ENCODE results near the gene SLC22A5.
A peak's percentile ranks its signal among the peaks of the same experiment; 100 is the strongest.
"Not testable (repeated sequence)": the region's sequence is repeated elsewhere in the genome, so short reads cannot be mapped to it uniquely, and the experiment has no call there.

SLC22A5 gene

DNA sequence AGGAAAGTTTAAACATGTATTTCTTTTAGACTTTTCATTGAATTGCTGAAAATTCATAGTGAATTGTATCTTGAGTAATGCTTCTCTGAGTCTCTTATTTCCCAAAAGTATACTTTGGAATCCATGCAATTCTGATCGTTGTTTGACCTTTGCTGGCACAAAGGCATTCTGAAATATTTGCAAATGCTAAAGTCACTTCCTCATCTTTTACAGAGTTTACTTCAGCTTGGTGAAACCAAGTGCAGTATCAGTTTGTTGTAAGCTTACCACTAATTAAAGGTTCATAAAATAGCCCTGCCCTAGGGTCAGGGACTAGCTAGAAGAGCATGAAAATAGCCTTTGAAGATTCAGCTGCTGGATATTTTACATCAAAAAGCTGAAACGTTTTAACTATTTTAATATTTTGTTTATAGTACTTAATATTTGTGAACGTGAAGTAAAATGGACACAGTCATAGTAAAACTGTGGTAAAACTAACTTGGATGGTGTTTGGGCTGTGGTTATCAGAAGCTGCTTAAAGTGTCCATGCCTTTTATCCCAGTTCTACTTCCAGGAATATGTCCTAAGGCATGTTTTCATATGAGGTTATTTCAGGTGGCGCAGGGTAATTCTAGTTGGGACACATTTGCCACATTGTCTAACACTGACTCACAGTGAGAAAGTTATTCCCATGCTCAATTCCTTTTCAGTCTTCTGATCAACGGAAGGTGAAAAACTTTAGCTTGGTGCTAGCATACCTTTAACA is 45.3 kb downstream of the SLC22A5 start:
- DNase-seq (ENCODE audit: low read depth), result no peak

DNA sequence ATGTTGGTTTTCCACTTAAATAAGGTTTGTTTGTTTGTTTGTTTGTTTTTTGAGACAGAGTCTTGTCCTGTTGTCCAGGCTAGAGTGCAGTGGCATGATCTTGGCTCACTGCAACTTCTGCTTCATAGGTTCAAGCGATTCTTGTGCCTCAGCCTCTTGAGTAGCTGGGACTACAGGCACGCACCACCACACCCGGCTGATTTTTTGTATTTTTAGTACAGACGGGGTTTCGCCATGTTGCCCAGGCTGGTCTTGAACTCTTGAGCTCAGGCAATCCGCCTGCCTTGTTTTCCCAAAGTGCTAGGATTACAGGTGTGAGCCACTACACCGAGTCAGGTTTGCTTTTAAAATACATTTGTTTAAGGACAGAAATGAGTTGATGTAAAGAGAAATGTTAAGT is 46.0 kb downstream of the SLC22A5 start:
- DNase-seq (ENCODE audit: low read depth), result not testable (repeated sequence)

DNA sequence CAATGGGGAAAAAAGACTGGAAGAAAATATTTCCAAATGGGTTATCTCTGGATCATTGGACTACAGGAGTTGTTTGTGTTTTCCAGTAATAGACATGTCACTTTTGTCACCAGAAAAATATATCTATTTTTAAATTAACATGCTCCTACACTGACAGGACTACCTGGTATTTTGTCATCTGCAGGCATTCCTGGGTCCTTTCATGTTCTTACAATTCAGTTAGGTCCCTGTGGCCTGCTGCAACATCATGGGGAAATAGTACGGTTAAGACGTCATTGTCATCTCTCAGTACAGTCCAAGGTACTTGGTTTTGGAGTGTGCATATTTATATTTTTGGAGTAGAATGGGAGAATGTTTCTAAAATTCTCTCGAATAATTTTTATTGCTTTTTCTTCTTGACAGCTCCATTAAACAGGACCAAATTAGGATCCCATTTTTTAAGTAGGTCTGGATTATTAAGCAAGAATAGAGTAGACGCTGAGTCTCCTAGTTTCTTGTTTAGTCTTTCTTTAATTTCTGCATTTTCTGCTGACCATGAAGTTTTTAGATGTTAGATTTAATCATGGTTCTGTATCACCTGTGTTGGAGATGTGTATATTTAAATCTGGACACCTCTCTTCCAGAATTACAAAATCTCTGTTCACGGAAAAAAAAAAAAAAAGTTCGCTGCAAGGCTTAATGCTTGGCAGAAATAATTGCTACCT is 46.9 kb downstream of the SLC22A5 start:
- no peak for DNase-seq (ENCODE audit: low read depth)

DNA sequence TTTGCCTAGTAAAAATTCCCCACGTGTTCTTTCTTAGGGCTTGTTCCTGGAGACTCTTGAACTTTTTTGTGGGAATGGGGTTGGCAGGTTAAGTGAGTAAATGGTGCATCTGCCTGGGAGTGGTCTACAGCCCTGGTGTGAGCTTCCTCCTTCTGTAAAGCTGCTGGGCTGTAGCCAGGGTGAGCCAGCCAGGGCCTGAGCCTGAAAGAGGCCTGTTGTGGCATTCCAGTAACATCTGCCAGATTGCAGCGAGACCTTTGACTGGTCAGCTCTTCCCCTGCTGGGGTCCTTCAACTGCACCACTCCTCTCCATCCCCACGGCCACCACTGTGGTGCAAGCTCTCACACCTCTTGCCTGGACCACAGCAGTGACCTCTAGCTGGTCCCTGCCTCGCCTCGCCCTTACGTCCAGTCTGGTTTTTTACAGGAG is 47.5 kb downstream of the SLC22A5 start:
- DNase-seq (ENCODE audit: low read depth), result no peak

DNA sequence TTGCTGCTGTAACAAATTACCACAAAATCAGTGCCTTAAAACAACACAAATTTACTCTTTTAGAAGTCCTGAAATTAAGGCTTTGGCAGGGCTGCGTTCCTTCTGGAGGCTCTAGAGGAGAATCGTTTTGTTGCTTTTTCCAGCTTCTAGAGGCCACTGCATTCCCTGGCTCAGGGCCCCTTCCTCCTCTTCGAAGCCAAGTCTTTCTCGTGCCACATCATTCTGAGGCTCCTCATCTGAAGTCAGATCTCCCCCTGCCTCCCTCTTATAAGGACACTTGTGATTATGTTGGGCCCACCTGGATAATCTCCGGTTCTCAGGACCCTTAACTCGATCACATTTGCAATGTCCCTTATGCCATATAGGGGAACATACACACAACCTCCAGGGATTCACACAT is 48.0 kb downstream of the SLC22A5 start:
- no peak for DNase-seq (ENCODE audit: low read depth)

DNA sequence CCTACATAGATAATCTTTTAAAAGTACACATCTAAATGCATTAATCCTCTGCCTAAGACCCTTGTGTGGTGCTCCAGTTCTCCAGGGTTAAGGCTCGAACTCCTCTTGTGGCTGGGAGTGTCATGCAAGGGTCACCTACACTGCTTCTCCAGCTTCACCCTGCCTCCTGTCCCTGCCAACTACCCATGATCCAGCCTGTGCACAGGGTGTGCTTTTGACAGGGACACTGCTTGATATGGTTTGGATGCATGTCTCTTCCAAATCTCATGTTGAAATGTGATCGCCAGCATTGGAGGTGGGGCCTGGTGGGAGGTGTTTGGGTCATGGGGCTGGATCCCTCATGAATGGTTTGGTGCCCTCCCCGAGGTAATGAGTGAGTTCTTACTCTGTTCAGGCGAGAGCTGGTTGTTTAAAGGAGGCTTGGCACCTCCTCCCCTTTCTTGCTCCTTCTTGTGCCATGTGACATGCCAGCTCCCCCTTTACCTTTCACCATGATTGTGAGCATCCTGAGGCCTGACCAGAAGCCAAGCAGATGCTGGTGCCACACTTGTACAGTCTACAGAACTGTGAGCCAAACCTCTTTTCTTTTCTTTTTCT is 48.5 kb downstream of the SLC22A5 start:
- DNase-seq (ENCODE audit: low read depth), result no peak

DNA sequence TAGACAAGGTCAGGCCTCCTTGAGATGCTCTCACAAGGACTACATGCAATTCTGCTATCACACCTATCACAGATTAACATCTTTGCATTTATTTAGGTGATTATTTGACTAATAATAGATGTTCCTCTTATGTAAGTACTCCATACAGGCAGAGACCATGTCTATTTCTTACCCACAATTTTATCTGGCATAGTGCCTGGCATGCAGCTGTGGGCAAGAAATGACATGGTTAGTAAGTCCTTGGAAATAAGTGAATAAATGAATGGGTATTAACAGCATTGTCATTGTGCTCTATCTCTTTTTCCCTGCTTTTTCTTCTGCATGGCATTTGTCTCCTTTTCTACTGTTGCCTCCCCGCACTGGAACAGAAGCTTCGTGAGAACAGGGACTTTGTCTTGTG is 49.4 kb downstream of the SLC22A5 start:
- no peak for DNase-seq (ENCODE audit: low read depth)

DNA sequence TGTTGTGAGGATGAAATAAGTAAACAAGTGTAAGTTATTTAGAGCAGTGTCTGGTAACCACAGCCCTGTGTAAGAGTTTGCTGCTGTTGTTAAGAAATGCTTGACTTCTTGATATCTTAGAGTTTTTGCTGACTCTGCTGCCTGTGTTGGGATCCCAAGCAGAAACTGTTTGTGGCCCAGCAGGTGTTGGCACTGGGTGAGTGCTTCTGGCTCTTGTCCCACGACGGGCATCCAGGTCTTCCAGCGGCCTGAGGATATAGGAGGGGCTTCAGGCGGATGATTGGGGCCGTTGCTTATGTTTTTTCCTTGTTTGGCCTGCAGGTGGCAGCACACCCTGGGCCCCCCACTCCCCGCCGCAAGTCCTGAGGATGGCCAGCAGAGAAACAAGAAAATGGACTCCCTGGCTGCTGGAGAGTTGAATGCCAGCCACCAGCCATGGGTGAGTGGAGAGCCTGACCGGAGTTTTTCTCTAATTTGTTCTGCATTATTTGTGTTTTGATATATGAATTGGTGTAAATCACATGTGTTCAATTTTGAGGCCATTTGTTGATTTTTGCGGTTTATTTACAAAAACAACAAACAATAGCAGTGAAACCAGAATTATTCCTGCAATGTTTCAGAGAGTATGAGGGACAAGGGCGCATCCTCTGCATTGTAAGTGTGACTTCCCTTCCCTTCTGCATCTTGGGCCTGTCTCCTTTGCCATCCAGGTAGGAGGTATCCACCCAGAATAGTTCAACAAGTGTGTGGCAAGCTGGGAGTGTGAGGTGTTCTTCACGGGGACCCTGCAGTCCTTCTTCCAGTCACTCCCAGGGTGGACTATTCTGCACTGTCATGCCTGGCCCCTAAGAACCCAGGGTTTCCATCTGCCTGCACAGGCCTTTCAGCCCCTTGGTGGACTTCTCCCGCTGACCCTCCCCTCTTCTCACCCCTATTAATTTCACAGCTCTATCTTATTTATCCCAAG is 50.3 kb downstream of the SLC22A5 start:
- no peak for DNase-seq (ENCODE audit: low read depth)

DNA sequence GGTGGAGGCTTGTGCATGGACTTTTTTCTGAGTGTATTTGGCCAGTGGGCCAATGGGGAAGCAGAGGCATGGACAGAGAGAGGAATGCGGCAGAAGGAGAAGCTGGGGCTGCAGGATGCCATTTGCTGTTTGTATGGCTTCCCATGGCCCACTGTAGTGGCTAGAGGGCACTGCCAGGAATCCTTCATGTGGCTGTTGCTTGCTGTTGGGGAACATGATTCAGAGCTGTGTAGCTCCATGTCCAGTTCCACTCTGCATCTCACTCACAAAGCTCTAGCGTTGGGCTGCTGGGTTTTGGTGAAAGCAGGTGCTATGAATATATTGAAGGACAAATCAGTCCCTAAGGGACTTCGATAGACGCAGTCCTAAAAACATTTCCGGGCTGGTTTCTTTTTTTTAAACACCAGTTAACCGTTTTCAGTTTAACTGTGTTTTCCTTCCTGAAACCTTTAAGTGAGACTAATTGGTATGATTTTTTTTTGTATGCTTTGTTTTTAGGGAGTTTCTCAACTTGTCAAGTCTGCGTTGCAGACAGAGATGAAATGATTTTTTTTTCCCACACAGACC is 51.3 kb downstream of the SLC22A5 start:
- no peak for DNase-seq (ENCODE audit: low read depth)

DNA sequence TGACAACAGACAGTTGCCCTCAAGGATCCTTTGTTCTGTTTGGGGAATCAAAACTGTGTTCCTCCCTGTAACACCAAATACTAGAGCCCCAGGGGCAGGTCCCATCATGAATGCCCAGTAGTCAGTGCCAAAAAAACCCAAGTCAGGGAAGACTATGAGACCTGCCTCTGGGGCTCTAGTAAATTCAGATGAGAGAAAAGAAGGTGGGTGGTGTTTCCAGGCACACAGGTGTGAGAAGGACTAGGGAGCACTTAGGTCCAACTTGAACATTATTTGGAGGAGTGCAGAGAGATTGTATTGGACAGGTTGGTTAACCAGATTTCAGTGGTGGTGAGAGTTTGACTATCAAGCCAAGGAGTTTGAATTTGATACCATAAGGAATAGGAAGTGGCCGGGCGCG is 52.0 kb downstream of the SLC22A5 start:
- no peak for DNase-seq (ENCODE audit: low read depth)

DNA sequence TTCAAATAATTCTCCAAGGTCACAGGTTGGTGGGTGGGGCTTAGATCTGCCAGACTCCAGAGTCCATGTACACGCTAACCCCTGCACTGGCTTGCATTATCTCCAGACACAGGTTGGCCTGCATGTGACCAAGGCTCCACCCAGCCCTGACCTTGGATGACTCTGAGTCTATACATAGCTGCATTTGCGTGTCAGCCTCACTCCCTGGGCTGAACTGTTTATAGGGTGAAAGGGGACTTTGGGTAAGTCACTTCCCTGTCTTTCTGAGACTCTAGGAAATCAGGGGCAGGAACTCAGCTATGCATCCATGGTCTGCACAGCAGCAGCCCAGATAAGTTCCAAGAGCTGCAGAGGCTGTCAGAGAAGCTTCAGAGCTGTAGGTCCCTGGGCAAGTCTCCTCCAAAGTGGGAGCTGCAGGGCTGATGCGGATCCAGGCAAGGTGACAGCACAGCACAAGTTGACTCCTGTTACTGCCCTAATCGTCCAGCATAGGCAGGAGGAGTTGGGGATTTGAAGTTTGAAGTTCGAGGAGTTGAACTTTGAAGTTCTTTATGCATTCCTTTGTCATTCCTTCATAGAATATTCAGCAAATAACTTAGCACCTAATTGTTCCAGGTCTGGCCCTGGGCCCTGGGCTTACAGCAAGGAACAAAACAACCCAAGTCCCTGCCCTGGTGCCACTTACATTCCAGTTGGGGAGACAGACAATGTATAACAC is 53.4 kb downstream of the SLC22A5 start:
- DNase-seq (ENCODE audit: low read depth), result peak; percentile 71

DNA sequence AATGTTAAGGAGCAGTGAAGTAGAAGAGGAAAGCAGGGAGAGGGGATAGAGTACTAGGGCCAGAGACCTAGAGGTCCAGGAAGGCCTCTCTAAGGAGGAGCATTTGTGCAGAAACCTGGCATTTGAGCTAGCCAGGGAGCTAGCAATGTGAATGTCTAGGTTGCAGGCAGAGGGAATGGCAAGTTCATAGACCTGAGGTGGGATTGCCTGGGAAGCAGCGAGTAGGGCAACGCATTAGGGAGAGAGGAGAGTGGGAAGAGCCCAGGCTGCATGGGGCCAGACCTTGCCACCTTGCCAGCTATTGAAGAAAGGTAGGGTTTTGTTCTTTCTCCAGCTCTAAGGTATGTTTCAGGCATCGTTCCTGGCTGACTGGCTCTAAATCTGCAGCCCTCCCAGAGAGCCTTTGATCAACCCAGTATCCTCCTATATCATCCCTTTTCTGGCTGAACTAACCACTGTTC is 54.0 kb downstream of the SLC22A5 start:
- DNase-seq (ENCODE audit: low read depth), result no peak

DNA sequence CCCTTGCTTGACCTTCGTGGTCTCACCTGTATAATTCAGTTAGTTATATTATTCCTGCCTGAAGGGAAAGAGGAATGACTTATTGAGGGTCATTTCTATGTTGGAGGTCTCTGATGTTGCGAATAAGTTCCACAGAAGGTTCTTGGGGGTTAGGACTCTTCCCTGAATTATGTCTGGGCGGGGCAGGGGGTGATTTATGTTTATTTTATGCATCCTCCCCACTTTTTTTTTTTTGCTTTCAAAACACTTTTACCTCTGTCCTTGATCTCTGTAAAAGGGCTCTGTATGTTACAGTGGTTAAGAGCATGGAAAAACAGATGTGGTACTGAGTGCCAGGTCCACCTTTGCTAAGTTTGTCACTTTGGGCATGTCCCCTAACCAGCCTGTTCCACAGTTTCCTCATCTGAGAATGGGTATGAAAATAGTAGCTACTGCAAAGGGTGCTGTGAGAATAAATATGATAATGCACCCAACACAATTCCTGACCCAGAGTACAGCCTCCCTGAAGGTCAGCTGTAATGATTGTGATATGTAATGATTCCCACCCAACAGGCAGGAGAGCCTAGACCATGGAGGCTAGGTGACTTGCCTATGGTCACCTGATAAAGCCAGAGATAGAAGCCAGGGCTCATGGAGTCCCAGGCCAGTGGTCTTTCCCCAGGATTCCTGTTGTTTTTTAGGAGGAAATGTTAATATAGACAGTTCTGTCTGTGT is 54.8 kb downstream of the SLC22A5 start:
- DNase-seq (ENCODE audit: low read depth), result no peak

DNA sequence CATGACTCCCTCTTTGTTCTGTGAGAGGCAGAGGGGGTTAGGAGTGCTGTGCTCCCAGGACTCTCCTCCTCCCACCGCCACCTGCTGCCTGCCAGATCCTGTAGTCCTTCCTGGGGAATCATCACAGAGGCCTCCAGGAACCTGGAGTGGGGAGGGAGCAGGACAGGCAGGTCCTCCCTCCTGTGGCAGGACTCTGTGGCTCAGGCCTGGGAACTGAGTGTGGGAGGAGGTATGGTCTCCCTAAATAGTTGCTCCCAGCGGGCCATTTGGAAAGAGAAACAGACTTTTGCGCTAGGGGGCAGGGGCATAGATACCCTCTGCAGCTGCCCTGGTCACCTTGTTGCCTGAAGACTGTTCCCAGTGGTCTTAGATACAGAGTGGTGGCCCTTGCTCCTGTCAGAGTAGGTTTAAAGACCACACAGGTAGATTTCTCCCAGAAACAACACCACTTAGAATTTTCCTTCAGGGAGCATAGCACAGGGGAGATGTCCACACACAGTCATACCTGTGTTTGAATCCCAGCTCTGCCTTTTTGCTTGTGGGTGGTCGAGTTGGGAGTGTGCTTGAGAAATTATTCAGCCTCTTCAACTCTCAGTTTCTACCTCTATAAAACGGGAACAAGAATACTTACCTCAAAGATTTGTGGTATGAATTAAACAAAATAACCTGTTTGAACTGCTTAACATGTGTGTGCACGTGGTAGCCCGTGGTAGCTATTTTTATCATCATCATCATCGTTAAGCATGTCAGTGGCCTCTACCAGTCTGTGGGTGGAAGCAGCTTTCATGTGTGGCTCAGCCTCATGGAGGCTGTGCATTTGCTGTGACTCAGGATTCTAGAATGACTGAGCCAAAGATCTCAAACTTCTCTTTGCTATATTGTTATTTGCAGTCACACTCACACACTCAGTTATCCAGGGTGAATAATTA is 55.8 kb downstream of the SLC22A5 start:
- no peak for DNase-seq (ENCODE audit: low read depth)

DNA sequence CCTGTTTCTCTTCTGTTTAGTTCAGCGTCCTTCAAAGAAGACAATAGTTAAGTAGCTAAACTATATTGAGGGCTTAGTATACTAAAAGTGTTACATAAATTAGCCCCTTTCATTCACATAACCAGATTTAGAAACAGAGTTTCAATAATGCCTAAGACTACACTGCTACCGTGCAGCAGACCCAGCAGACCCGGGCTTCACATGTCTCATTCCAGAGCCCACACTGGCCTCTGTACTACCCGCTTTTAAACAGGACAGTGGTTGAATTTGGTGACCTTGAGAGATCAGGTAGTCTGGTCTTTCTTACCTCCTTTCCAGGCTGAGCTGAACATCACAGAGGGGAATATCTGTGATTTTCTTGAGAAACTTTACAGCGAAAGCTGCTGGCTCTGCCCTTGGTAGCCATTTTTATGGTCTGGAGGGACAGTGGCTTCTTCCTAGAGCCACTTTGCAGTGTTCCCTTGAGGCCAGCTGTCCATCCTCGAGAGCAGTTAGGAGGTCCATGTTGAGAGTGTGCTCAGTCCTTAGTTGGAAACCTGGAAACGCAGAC is 56.5 kb downstream of the SLC22A5 start:
- no peak for DNase-seq (ENCODE audit: low read depth)

DNA sequence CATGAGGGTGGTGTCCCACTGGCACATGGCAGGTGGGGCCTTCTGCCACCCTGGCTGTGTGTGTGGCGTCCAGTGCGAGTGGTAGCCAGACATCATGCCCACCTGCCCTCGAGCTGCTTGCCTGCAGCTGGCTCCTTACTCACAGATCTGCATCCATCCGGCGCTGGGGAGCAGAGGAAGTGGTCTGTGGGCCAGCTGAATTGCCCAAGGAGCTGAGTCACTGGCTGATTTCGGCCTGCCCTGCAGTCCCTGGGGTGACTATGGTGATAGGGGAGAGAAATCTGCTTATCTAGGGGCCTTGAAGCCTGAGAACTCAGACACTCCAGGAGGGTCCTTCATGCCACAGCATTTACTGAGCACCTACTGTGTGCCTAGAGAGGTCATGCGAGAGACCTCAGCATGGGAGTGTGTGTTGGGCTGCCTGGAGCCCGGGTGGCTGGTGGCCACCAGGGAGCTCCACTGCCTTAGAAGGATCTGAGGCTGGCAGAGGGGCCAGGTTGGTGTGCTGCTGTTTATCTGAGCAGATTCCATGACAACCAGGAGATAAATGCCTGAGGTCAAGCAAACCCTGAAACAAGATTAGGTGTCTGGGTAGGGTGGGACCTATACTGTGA is 57.1 kb downstream of the SLC22A5 start:
- DNase-seq (ENCODE audit: low read depth), result peak; percentile 75

DNA sequence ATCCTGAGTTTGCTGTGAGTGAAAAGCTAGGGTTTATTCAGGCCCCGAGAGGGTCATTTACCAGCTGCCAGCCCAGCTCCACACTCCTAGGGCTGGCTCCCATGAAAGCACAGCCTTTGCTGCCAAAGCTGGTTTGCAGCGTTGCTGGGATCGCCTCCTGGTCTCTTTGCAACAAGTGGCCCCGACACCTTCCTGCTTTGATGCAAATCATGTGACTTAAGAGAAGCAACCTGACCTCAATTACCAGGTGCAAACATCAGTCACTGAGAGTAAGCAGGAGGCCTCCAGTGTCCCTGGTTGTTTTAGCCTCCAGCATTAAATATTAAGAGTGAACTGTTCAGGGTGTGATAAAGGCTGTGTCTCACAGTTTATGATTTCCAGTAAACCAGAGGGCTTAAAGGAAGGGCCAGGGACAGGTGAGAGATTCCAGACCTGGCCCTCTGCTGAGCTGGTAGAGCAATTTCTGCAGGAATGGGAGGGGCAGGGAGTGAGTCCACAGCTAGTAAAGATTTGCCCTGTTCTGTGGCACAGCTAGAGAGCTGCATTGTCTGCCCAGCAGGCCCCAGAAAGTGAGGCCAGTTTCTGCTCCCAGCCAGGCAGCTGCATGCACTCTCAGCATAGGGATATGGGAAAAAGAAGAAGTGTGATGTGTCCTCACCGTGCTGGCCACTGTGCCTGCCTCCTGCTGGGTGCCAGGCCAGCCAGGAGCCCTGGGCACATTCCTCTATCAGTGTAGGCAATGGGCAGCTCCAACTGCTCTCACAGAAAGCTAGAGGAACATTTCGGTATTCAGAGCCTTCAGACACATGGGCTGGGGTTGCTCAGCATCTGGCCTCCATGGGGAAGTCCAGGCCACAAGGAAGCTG is 58.0 kb downstream of the SLC22A5 start:
- DNase-seq (ENCODE audit: low read depth), result no peak

DNA sequence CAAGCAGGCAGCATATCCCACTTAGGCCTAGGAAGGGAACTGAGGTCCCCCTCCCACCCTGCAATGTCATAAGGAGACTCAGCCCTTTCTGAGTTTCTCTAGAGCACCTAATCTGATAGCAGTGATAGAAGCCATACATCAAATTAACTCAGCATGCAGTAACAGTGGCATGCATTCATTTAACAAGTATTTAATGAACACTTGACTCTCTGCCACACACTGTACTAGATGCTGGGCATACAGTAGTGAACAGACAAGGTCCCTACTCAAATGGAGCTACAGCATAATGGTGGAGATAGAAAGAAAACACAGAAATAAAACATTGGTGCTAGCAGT is 58.6 kb downstream of the SLC22A5 start:
- DNase-seq (ENCODE audit: low read depth), result no peak

Measured in CMK (cell line).